Panc1 (cell line): Measurements from ENCODE around the gene RXFP3.

Source experiments
- CTCF ChIP-seq: fragments of 450-650 bp; IDR thresholded peaks from 2 replicates; pipeline ENCODE4 v1.5.1; 2017; ENCODE audit warnings: mild to moderate bottlenecking
- POLR2AphosphoS5 ChIP-seq: IDR thresholded peaks from 2 replicates; pipeline ENCODE4 v1.6.1; 2012; ENCODE audit warnings: mild to moderate bottlenecking, low read depth, low read length, moderate library complexity
- REST ChIP-seq, 2 experiments: IDR thresholded peaks; 2 replicates each; pipeline ENCODE4 v1.6.1; 2011 to 2012; ENCODE audit warnings: low read depth in 2 of 2, control low read depth in 1 of 2, low read length in 1 of 2, mild to moderate bottlenecking in 1 of 2, moderate library complexity in 1 of 2; ENCODE audit not compliant: insufficient read depth in 1 of 2
- SIN3A ChIP-seq: IDR thresholded peaks from 2 replicates; pipeline ENCODE4 v1.6.1; 2012; ENCODE audit warnings: low read depth, mild to moderate bottlenecking, low read length, moderate library complexity, borderline replicate concordance; ENCODE audit not compliant: insufficient read depth
- TCF7L2 ChIP-seq: IDR thresholded peaks from 2 replicates; pipeline ENCODE4 v1.6.1; 2011; ENCODE audit warnings: mild to moderate bottlenecking, low read depth, low read length, inconsistent platforms

GRCh38 chr5:33937017-33937706, 976 bp downstream of the RXFP3 start:
- no peak for TF ChIP-seq CTCF
- TF ChIP-seq REST (IDR thresholded peaks at IDR 0.05; ENCODE audit: insufficient read depth in 1 of 2, low read depth in 2 of 2, low read length in 1 of 2), result no peak
- no peak for TF ChIP-seq SIN3A
- no peak for TF ChIP-seq POLR2AphosphoS5
- no peak for TF ChIP-seq TCF7L2
